ENCODE results near the gene COL1A1.

The COL1A1 gene

GRCh38 chr17:50145532-50146229, 55.8 kb downstream of the COL1A1 start:
- no peak overlapping the region for H3K27ac ChIP-seq
- H3K36me3 ChIP-seq (ENCODE audit: control insufficient read depth, insufficient read depth, low read length): no peaks in the 10 kb centered on the region
- H3K9me3 ChIP-seq (ENCODE audit: control insufficient read depth, low read length): no peaks in the 10 kb centered on the region
- H3K9ac ChIP-seq: no peak overlapping the region
- no peak overlapping the region for H3K4me3 ChIP-seq (ENCODE audit: low read depth, low read length)
- peaks cover 4% of the 10 kb centered on the region for H3K79me2 ChIP-seq
- H3K27me3 ChIP-seq (ENCODE audit: control insufficient read depth, insufficient read depth, low read length): no peaks in the 10 kb centered on the region
- TF ChIP-seq, protein P1, sequence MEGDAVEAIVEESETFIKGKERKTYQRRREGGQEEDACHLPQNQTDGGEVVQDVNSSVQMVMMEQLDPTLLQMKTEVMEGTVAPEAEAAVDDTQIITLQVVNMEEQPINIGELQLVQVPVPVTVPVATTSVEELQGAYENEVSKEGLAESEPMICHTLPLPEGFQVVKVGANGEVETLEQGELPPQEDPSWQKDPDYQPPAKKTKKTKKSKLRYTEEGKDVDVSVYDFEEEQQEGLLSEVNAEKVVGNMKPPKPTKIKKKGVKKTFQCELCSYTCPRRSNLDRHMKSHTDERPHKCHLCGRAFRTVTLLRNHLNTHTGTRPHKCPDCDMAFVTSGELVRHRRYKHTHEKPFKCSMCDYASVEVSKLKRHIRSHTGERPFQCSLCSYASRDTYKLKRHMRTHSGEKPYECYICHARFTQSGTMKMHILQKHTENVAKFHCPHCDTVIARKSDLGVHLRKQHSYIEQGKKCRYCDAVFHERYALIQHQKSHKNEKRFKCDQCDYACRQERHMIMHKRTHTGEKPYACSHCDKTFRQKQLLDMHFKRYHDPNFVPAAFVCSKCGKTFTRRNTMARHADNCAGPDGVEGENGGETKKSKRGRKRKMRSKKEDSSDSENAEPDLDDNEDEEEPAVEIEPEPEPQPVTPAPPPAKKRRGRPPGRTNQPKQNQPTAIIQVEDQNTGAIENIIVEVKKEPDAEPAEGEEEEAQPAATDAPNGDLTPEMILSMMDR (IDR thresholded peaks at IDR 0.05): no peak
- H3K4me2 ChIP-seq (ENCODE audit: low read length): no peak overlapping the region
- H3K4me1 ChIP-seq: peaks cover 4% of the 10 kb centered on the region
- no peak overlapping the region for H2AFZ ChIP-seq

DNA sequence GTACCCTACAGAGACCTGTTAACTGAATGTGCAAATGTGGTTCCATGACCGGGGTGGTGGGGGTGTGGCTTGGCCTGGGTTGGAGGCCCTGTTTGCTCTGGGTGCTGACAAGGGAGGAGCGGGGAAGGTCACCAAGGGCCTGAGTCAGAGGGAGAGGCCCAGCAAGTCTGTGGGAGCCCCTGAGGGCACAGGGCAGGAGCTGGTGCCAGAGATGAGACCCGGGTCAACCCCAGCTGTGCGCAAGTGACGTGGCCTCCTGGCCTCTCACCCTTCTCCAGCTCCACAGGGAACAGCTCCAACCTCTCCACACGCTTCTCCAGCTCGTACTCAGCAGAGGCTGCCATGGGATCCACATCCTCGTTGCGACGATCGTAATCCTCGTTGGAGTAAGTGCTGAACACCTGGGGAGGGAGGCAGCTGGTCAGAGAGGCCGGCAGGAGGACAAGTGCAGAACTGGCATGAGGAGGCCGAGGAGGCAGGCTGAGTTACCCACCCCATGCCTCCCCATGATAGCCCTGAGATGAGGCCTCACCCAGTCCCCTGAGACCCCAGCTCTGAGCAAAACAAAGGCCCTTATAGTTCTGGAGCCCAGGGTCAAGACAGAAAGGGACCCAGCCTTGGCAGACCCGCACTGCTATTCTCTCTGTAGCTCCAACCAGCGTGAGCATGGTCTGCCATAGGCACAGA, 56.4 kb downstream of the COL1A1 start:
- Histone ChIP-seq H2AFZ (no peak overlapping the region), H3K4me2 (ENCODE audit: low read length) (no peak overlapping the region), H3K36me3 (ENCODE audit: control insufficient read depth, insufficient read depth, low read length) (no peaks in the 10 kb centered on the region), H3K79me2 (peaks cover 4% of the 10 kb centered on the region), H3K4me3 (ENCODE audit: low read depth, low read length) (no peak overlapping the region), H3K4me1 (peaks cover 7% of the 10 kb centered on the region), H3K9ac (no peak overlapping the region), H3K27ac (no peak overlapping the region), H3K27me3 (ENCODE audit: control insufficient read depth, insufficient read depth, low read length) (no peaks in the 10 kb centered on the region), H3K9me3 (ENCODE audit: control insufficient read depth, low read length) (no peaks in the 10 kb centered on the region)
- TF ChIP-seq, protein P1 (IDR thresholded peaks at IDR 0.05): no peak

DNA sequence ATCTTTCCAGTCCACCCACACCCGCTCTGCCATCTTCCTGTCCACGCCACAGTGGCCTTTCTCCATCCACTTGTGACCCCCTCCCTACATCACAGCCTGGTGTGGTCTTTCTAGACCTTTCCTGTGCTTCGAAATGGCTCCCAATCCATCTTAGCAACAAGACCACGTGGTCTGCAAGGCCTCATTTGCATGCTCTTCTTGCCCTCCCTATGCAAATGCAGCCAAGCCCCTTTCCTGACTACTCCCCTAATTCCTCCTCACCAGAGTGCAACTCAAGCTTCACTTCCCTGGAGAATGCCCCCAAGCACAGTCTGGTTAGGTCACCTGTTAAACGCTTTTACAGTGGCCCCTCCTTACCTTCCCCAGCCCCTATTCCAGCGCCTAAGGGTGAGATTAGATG, 57.1 kb downstream of the COL1A1 start:
- Histone ChIP-seq H3K9me3 (ENCODE audit: control insufficient read depth, low read length) (no peaks in the 10 kb centered on the region), H3K79me2 (peaks cover 4% of the 10 kb centered on the region), H3K9ac (no peak overlapping the region), H3K4me2 (ENCODE audit: low read length) (no peak overlapping the region), H3K27me3 (ENCODE audit: control insufficient read depth, insufficient read depth, low read length) (no peaks in the 10 kb centered on the region), H3K27ac (no peak overlapping the region), H2AFZ (no peak overlapping the region), H3K4me1 (peaks cover 7% of the 10 kb centered on the region), H3K36me3 (ENCODE audit: control insufficient read depth, insufficient read depth, low read length) (no peaks in the 10 kb centered on the region), H3K4me3 (ENCODE audit: low read depth, low read length) (no peak overlapping the region)
- TF ChIP-seq, protein P1 (IDR thresholded peaks at IDR 0.05): no peak

DNA sequence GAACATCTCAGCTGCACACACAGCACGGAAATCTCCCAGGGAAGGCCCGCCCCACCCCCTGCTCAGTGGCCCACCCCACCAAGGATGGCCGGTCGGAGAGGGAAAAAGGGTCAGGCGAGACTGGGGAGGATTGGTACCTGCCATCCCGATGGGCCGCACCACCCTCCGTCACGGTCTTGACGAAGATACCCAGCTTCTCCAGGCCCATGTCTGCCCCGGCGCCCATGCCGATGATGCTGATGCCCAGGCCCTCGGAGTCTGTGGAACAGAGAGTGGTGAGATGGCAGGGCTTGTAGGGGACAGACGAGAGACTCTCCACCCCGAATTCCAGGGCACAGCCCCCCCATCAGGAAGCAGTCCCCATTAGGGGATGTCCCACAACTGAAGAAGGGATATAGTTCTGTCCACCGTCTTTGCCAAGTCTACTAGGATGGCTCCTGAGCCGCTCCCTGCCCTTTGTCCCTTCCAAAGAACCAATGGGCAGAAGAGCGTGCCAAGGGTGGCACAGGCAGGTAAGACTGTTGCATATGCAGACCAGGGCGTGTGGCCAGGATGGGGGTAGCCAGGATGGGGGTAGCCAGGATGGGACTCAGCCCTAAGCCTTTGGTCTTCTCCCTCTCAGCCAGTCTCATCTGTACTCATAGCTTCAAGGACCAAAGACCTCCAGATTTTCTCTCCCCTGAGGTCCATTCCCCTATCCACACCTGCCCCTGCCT, 57.8 kb downstream of the COL1A1 start:
- H3K27ac ChIP-seq: no peak overlapping the region

More for the DNA sequence above, 57.8 kb downstream of the COL1A1 start:
- Histone ChIP-seq H3K36me3 (ENCODE audit: control insufficient read depth, insufficient read depth, low read length) (no peaks in the 10 kb centered on the region), H3K79me2 (peaks cover 4% of the 10 kb centered on the region), H3K4me1 (peaks cover 7% of the 10 kb centered on the region), H3K27me3 (ENCODE audit: control insufficient read depth, insufficient read depth, low read length) (no peaks in the 10 kb centered on the region), H3K9me3 (ENCODE audit: control insufficient read depth, low read length) (no peaks in the 10 kb centered on the region), H3K9ac (no peak overlapping the region), H3K4me2 (ENCODE audit: low read length) (no peak overlapping the region), H3K4me3 (ENCODE audit: low read depth, low read length) (no peak overlapping the region), H2AFZ (no peak overlapping the region)
- TF ChIP-seq, protein P1 (IDR thresholded peaks at IDR 0.05): no peak

Data from parathyroid adenoma (tissue), 2 donors.